ENCODE measurements around the gene PRXL2B. TPM values are rescaled to one million over a fixed set of nuclear protein-coding genes. Genes with fewer than 3 reads are reported as not detected.

Gene PRXL2B
- total and polyA plus RNA-seq, 2 experiments from 2014 or later: 25.5 to 44.0 TPM

- no peak for TF ChIP-seq CTCF (conservative IDR thresholded peaks at IDR 0.05; ENCODE audit: low read depth in 2 of 2)
- TF ChIP-seq STAT1 (IDR thresholded peaks at IDR 0.05; ENCODE audit: unreplicated experiment): no peak
- no peak for TF ChIP-seq EZH2 (IDR thresholded peaks at IDR 0.05; ENCODE audit: low read depth, unreplicated experiment)
- no peak for TF ChIP-seq ZNF331 (CRISPR knock-in tag; IDR thresholded peaks at IDR 0.05; ENCODE audit: low read depth)
Measured at GRCh38 chr1:2633366-2633935, 46.9 kb downstream of the PRXL2B start (continued).

GRCh38 chr1:2633936-2634491 is 47.4 kb downstream of the PRXL2B start:
- TF ChIP-seq EZH2 (IDR thresholded peaks at IDR 0.05; ENCODE audit: low read depth, unreplicated experiment) (no peak), STAT1 (IDR thresholded peaks at IDR 0.05; ENCODE audit: unreplicated experiment) (no peak), POLR2AphosphoS5 (IDR thresholded peaks at IDR 0.05; ENCODE audit: low read depth) (no peak), ZNF331 (CRISPR knock-in tag; IDR thresholded peaks at IDR 0.05; ENCODE audit: low read depth) (no peak)
- ATAC-seq: no peak
- H3K4me2 ChIP-seq: no peak overlapping the region

DNA sequence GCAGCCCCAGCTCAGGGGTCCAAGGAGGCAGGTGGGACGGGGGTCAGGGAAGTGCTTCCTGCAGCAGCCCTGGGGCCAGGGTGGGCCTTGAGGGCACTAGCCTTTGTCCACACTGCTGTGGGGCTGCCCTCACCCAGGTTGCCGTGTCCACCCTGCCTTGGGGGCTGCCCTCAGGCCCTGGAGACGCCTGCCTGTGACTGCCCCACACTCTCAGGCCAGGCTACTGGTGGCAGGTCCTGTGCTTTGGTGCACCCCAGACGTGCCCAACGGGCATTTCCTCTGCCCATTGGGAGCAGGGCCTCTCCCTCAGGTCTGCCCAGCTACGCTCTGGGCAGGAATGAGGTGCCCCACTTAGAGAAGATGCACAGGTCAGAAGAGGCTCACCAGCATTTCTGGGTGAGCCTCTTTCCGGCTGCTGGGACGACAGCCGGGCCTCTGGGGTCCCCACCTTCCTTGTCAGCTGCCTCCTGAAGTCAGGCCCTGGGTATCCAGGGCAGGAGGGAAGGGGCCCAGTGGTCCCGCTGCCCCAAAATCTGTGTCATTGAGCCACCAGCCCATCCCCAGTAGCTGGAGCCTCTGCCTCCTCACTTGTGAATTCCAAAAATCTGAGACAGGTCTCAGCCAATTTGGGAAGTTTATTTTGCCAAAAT is 48.9 kb downstream of the PRXL2B start:
- no peak overlapping the region for H3K4me3 Mint-ChIP-seq
- Histone ChIP-seq H3K36me3 (ENCODE audit: insufficient read depth) (no peaks in the 10 kb centered on the region), H3F3A (replicated peaks; ENCODE audit: low read depth) (peaks cover 3% of the 10 kb centered on the region; the same call in 1 of the 2 replicates), H2AFZ (no peak overlapping the region), H3K27me3 (ENCODE audit: insufficient read depth) (peaks cover 22% of the 10 kb centered on the region), H3K9me2 (ENCODE audit: insufficient read depth) (no peaks in the 10 kb centered on the region), H3K27ac (ENCODE audit: low read depth) (no peak overlapping the region), H3K79me2 (replicated peaks; ENCODE audit: insufficient read depth) (no peaks in the 10 kb centered on the region), H3K4me1 (ENCODE audit: insufficient read depth) (peaks cover 11% of the 10 kb centered on the region), H3K4me3 (no peak overlapping the region), H4K20me1 (replicated peaks; ENCODE audit: insufficient read depth) (no peaks in the 10 kb centered on the region), H3K4me2 (no peak overlapping the region)
- H3K4me1 Mint-ChIP-seq: peaks cover 18% of the 10 kb centered on the region
- peaks cover 46% of the 10 kb centered on the region for H3K27me3 Mint-ChIP-seq (ENCODE audit: insufficient read depth, low read depth, poor library complexity)
- peaks cover 36% of the 10 kb centered on the region for H3K9me3 Mint-ChIP-seq
- DNase-seq (ENCODE audit: low spot score): no peak
- H3K36me3 Mint-ChIP-seq (ENCODE audit: low read depth): peaks cover 17% of the 10 kb centered on the region
- ATAC-seq: no peak
- H3K27ac Mint-ChIP-seq: no peak overlapping the region
- no peak for TF ChIP-seq STAT1 (IDR thresholded peaks at IDR 0.05; ENCODE audit: unreplicated experiment)
- TF ChIP-seq ZNF331 (CRISPR knock-in tag; IDR thresholded peaks at IDR 0.05; ENCODE audit: low read depth): no peak
- no peak for TF ChIP-seq EZH2 (IDR thresholded peaks at IDR 0.05; ENCODE audit: low read depth, unreplicated experiment)
- TF ChIP-seq, protein P1, sequence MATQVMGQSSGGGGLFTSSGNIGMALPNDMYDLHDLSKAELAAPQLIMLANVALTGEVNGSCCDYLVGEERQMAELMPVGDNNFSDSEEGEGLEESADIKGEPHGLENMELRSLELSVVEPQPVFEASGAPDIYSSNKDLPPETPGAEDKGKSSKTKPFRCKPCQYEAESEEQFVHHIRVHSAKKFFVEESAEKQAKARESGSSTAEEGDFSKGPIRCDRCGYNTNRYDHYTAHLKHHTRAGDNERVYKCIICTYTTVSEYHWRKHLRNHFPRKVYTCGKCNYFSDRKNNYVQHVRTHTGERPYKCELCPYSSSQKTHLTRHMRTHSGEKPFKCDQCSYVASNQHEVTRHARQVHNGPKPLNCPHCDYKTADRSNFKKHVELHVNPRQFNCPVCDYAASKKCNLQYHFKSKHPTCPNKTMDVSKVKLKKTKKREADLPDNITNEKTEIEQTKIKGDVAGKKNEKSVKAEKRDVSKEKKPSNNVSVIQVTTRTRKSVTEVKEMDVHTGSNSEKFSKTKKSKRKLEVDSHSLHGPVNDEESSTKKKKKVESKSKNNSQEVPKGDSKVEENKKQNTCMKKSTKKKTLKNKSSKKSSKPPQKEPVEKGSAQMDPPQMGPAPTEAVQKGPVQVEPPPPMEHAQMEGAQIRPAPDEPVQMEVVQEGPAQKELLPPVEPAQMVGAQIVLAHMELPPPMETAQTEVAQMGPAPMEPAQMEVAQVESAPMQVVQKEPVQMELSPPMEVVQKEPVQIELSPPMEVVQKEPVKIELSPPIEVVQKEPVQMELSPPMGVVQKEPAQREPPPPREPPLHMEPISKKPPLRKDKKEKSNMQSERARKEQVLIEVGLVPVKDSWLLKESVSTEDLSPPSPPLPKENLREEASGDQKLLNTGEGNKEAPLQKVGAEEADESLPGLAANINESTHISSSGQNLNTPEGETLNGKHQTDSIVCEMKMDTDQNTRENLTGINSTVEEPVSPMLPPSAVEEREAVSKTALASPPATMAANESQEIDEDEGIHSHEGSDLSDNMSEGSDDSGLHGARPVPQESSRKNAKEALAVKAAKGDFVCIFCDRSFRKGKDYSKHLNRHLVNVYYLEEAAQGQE (IDR thresholded peaks at IDR 0.05; ENCODE audit: unreplicated experiment): no peak
- no peak for TF ChIP-seq ETS1 (IDR thresholded peaks at IDR 0.05)
- no peak for TF ChIP-seq NANOG (IDR thresholded peaks at IDR 0.05; ENCODE audit: borderline replicate concordance)
- no peak for TF ChIP-seq CTCF (conservative IDR thresholded peaks at IDR 0.05; ENCODE audit: low read depth in 2 of 2)

More at GRCh38 chr1:2633936-2634491, 47.4 kb downstream of the PRXL2B start:
- no peaks in the 10 kb centered on the region for H3K79me2 ChIP-seq (replicated peaks; ENCODE audit: insufficient read depth)
- H4K20me1 ChIP-seq (replicated peaks; ENCODE audit: insufficient read depth): no peaks in the 10 kb centered on the region
- no peak for DNase-seq (ENCODE audit: low spot score)
- peaks cover 39% of the 10 kb centered on the region for H3K9me3 Mint-ChIP-seq
- peaks cover 32% of the 10 kb centered on the region for H3K27me3 ChIP-seq (ENCODE audit: insufficient read depth)
- H3K27ac ChIP-seq (ENCODE audit: low read depth): no peak overlapping the region
- H3K36me3 ChIP-seq (ENCODE audit: insufficient read depth): no peaks in the 10 kb centered on the region
- peaks cover 59% of the 10 kb centered on the region for H3K27me3 Mint-ChIP-seq (ENCODE audit: insufficient read depth, low read depth, poor library complexity)
- peaks cover 17% of the 10 kb centered on the region for H3K36me3 Mint-ChIP-seq (ENCODE audit: low read depth)
- H3K4me3 ChIP-seq: no peak overlapping the region
- H3K9me2 ChIP-seq (ENCODE audit: insufficient read depth): no peaks in the 10 kb centered on the region
- no peak overlapping the region for H3K4me3 Mint-ChIP-seq
- peaks cover 11% of the 10 kb centered on the region for H3K4me1 ChIP-seq (ENCODE audit: insufficient read depth)
- H2AFZ ChIP-seq: no peak overlapping the region
- peaks cover 10% of the 10 kb centered on the region; the same call in 1 of the 2 replicates for H3F3A ChIP-seq (replicated peaks; ENCODE audit: low read depth)
- peaks cover 18% of the 10 kb centered on the region for H3K4me1 Mint-ChIP-seq
- no peak overlapping the region for H3K27ac Mint-ChIP-seq
